BE2C (cell line): ENCODE data around the gene RTN4RL2.

ENCODE experiments used
- DNase-seq: peaks from one replicate; pipeline ENCODE4 v3.0.0-alpha.2; 2020
- H3K27me3 ChIP-seq: fragments of 250-450 bp; sonication (Bioruptor Pico); 2 replicates; pipeline ENCODE4 v1.5.1; 2020; ENCODE audit warnings: mild to moderate bottlenecking
- H3K36me3 ChIP-seq: fragments of 250-450 bp; sonication (Bioruptor Pico); 2 replicates; pipeline ENCODE4 v1.5.1; 2020; ENCODE audit warnings: mild to moderate bottlenecking
- H3K4me1 ChIP-seq: fragments of 250-450 bp; sonication (Bioruptor Pico); 2 replicates; pipeline ENCODE4 v1.5.1; 2020
- H3K4me3 ChIP-seq: 2 replicates; pipeline ENCODE4 v1.5.1; 2011; ENCODE audit warnings: low read depth, low read length
- H3K9me3 ChIP-seq: fragments of 250-450 bp; sonication (Bioruptor Pico); 2 replicates; pipeline ENCODE4 v1.5.1; 2020
- CTCF ChIP-seq: IDR thresholded peaks from 2 replicates; pipeline ENCODE4 v1.5.1; 2012; ENCODE audit warnings: mild to moderate bottlenecking, low read depth, low read length

Gene RTN4RL2

GRCh38 chr11:57493507-57494503, 33.5 kb downstream of the RTN4RL2 start:
- H3K9me3 ChIP-seq: no peaks in the 10 kb centered on the region
- no peaks in the 10 kb centered on the region for H3K4me1 ChIP-seq
- peak; percentile 70 for TF ChIP-seq CTCF
- no peak overlapping the region for H3K4me3 ChIP-seq
- H3K27me3 ChIP-seq: no peaks in the 10 kb centered on the region
- peak; percentile 41 for DNase-seq
- no peaks in the 10 kb centered on the region for H3K36me3 ChIP-seq

- DNase-seq: no peak
- H3K4me1 ChIP-seq: no peaks in the 10 kb centered on the region
- no peak overlapping the region for H3K4me3 ChIP-seq
- no peaks in the 10 kb centered on the region for H3K9me3 ChIP-seq
- TF ChIP-seq CTCF: no peak
- H3K36me3 ChIP-seq: no peaks in the 10 kb centered on the region
- no peaks in the 10 kb centered on the region for H3K27me3 ChIP-seq
Measured at GRCh38 chr11:57496109-57496820, 35.9 kb downstream of the RTN4RL2 start.

GRCh38 chr11:57497303-57498247, 37.2 kb downstream of the RTN4RL2 start:
- Histone ChIP-seq H3K9me3 (no peaks in the 10 kb centered on the region), H3K4me1 (no peaks in the 10 kb centered on the region), H3K27me3 (no peaks in the 10 kb centered on the region), H3K4me3 (no peak overlapping the region), H3K36me3 (no peaks in the 10 kb centered on the region)
- no peak for TF ChIP-seq CTCF
- DNase-seq: no peak

DNA sequence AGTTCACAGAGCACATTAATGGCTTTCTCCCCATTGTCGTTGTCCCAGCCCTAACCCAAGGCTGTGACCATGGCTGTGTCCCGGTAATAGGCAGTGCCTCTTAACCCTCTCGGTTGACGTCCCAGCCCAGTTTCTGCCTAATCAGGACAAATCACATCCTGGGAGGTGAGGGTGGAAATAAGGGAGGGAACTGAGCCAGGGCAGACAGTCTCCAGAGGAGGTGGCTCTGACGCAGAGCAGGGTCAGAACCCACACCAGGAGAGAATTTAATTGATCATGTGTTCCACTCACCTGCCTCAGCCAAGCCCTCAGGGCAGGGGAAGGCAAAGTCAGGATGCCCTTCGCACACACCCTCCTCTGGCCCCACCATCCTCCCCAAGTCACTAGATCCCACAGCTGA, 38.2 kb downstream of the RTN4RL2 start:
- DNase-seq: no peak
- Histone ChIP-seq H3K4me3 (no peak overlapping the region), H3K27me3 (no peaks in the 10 kb centered on the region), H3K4me1 (no peaks in the 10 kb centered on the region), H3K9me3 (no peaks in the 10 kb centered on the region), H3K36me3 (no peaks in the 10 kb centered on the region)
- TF ChIP-seq CTCF: no peak

DNA sequence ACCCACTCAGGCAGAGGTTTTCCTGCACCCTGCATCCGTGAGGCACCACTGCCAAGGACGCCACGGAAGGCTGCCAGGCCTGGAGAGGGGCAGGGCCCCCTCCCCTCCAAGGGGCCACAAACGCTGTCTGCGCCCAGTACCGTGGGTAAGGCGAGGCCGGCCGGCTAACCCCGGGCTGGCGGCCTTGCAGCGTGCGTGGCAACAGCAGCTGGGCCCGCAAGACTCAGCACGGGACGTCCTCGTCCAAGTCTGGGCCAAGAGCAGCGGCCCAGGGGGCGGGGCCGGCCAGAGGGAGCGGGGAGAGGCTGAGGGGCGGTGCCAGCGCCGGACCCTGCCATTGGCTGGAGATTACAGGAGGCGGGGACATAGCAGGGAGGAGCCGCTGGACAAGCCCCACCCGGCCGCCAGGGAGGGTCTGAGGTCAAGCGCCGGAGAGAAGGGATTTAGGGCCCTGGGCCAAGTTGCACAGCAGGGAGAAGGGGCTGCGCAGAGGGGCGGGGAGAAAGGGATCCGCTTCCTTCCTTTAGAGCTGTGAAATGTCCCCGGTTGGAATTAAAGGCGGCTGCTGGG, 39.2 kb downstream of the RTN4RL2 start:
- no peak for TF ChIP-seq CTCF
- H3K4me1 ChIP-seq: no peaks in the 10 kb centered on the region
- DNase-seq: peak; percentile 92
- H3K27me3 ChIP-seq: no peaks in the 10 kb centered on the region
- H3K9me3 ChIP-seq: no peaks in the 10 kb centered on the region
- no peak overlapping the region for H3K4me3 ChIP-seq
- no peaks in the 10 kb centered on the region for H3K36me3 ChIP-seq
